ENCODE results near the gene CHTF18.

The CHTF18 gene

GRCh38 chr16:784431-784830 lies 4.0 kb upstream of the CHTF18 start:
- Histone ChIP-seq H3K27me3 (ENCODE audit: control insufficient read depth in 1 of 2, insufficient read depth in 2 of 2, low read length in 2 of 2) (peaks cover 22 to 34% of the 10 kb centered on the region in 2 donors), H3K36me3 (ENCODE audit: control insufficient read depth in 2 of 2, insufficient read depth in 2 of 2, low read length in 2 of 2) (peaks cover 0 to 6% of the 10 kb centered on the region in 2 donors), H3K9me3 (ENCODE audit: control insufficient read depth in 2 of 2, low read length in 2 of 2) (no peaks in the 10 kb centered on the region), H3K9ac (ENCODE audit: low read length in 2 of 2) (no peak overlapping the region), H3K4me1 (ENCODE audit: control insufficient read depth, insufficient read depth, low read length) (peaks cover 27% of the 10 kb centered on the region), H3K4me3 (ENCODE audit: low read length in 2 of 2) (no peak overlapping the region), H3K27ac (ENCODE audit: low read length) (no peak overlapping the region)

- Histone ChIP-seq H3K36me3 (ENCODE audit: control insufficient read depth in 2 of 2, insufficient read depth in 2 of 2, low read length in 2 of 2) (peaks cover 0 to 6% of the 10 kb centered on the region in 2 donors), H3K27ac (ENCODE audit: low read length) (no peak overlapping the region), H3K4me3 (ENCODE audit: low read length in 2 of 2) (no peak overlapping the region), H3K9ac (ENCODE audit: low read length in 2 of 2) (no peak overlapping the region), H3K9me3 (ENCODE audit: control insufficient read depth in 2 of 2, low read length in 2 of 2) (no peaks in the 10 kb centered on the region), H3K27me3 (ENCODE audit: control insufficient read depth in 1 of 2, insufficient read depth in 2 of 2, low read length in 2 of 2) (peaks cover 16 to 23% of the 10 kb centered on the region in 2 donors), H3K4me1 (ENCODE audit: control insufficient read depth, insufficient read depth, low read length) (peaks cover 27% of the 10 kb centered on the region)
Observed at GRCh38 chr16:785563-786535, 2.6 kb upstream of the CHTF18 start.

- Histone ChIP-seq H3K4me1 (ENCODE audit: control insufficient read depth, insufficient read depth, low read length) (peaks cover 27% of the 10 kb centered on the region), H3K9ac (ENCODE audit: low read length in 2 of 2) (peak overlapping the region; percentile 73 to 82), H3K36me3 (ENCODE audit: control insufficient read depth in 2 of 2, insufficient read depth in 2 of 2, low read length in 2 of 2) (peaks cover 0 to 8% of the 10 kb centered on the region in 2 donors), H3K4me3 (ENCODE audit: low read length in 2 of 2) (peak overlapping the region; percentile 88 to 89), H3K27ac (ENCODE audit: low read length) (no peak overlapping the region), H3K9me3 (ENCODE audit: control insufficient read depth in 2 of 2, low read length in 2 of 2) (no peaks in the 10 kb centered on the region), H3K27me3 (ENCODE audit: control insufficient read depth in 1 of 2, insufficient read depth in 2 of 2, low read length in 2 of 2) (peaks cover 7 to 10% of the 10 kb centered on the region in 2 donors)
Observed at GRCh38 chr16:787321-787966, 976 bp upstream of the CHTF18 start.

GRCh38 chr16:787978-788398 lies 432 bp upstream of the CHTF18 start, which contains the start of gene RPUSD1:
TSS of gene RPUSD1 (minus strand) at chr16:788381. CDS start at chr16:787737, 644 bp downstream.
- Histone ChIP-seq H3K9ac (ENCODE audit: low read length in 2 of 2) (peak within 1 kb of the TSS; percentile 73 to 82), H3K4me3 (ENCODE audit: low read length in 2 of 2) (peak within 1 kb of the TSS; percentile 88 to 89), H3K9me3 (ENCODE audit: control insufficient read depth in 2 of 2, low read length in 2 of 2) (no peaks in the 10 kb centered on the region), H3K4me1 (ENCODE audit: control insufficient read depth, insufficient read depth, low read length) (peaks cover 27% of the 10 kb centered on the region), H3K27me3 (ENCODE audit: control insufficient read depth in 1 of 2, insufficient read depth in 2 of 2, low read length in 2 of 2) (peaks cover 2 to 6% of the 10 kb centered on the region in 2 donors), H3K27ac (ENCODE audit: low read length) (no peak within 1 kb of the TSS), H3K36me3 (ENCODE audit: control insufficient read depth in 2 of 2, insufficient read depth in 2 of 2, low read length in 2 of 2) (peaks cover 0 to 8% of the 10 kb centered on the region in 2 donors)

- peaks cover 18% of the 10 kb centered on the region for H3K4me1 ChIP-seq (ENCODE audit: control insufficient read depth, insufficient read depth, low read length)
- H3K36me3 ChIP-seq (ENCODE audit: control insufficient read depth in 2 of 2, insufficient read depth in 2 of 2, low read length in 2 of 2), result peaks cover 0 to 8% of the 10 kb centered on the region in 2 donors
- no peaks in the 10 kb centered on the region for H3K27me3 ChIP-seq (ENCODE audit: control insufficient read depth in 1 of 2, insufficient read depth in 2 of 2, low read length in 2 of 2)
- peak overlapping the region; percentile 42 to 53 for H3K9ac ChIP-seq (ENCODE audit: low read length in 2 of 2)
- H3K9me3 ChIP-seq (ENCODE audit: control insufficient read depth in 2 of 2, low read length in 2 of 2), result no peaks in the 10 kb centered on the region
- H3K27ac ChIP-seq (ENCODE audit: low read length), result no peak overlapping the region
- peak overlapping the region; percentile 66 to 82 for H3K4me3 ChIP-seq (ENCODE audit: low read length in 2 of 2)
Observed at GRCh38 chr16:789191-789850, 901 bp downstream of the CHTF18 start.

- Histone ChIP-seq H3K9me3 (ENCODE audit: control insufficient read depth in 2 of 2, low read length in 2 of 2) (no peaks in the 10 kb centered on the region), H3K36me3 (ENCODE audit: control insufficient read depth in 2 of 2, insufficient read depth in 2 of 2, low read length in 2 of 2) (peaks cover 0 to 8% of the 10 kb centered on the region in 2 donors), H3K9ac (ENCODE audit: low read length in 2 of 2) (no peak overlapping the region), H3K27me3 (ENCODE audit: control insufficient read depth in 1 of 2, insufficient read depth in 2 of 2, low read length in 2 of 2) (no peaks in the 10 kb centered on the region), H3K27ac (ENCODE audit: low read length) (no peak overlapping the region), H3K4me1 (ENCODE audit: control insufficient read depth, insufficient read depth, low read length) (peaks cover 18% of the 10 kb centered on the region), H3K4me3 (ENCODE audit: low read length in 2 of 2) (no peak overlapping the region)
Observed at GRCh38 chr16:790086-790485, 1.7 kb downstream of the CHTF18 start.

GRCh38 chr16:791131-791530 lies 2.7 kb downstream of the CHTF18 start:
- H3K27me3 ChIP-seq (ENCODE audit: control insufficient read depth in 1 of 2, insufficient read depth in 2 of 2, low read length in 2 of 2), result no peaks in the 10 kb centered on the region
- H3K4me1 ChIP-seq (ENCODE audit: control insufficient read depth, insufficient read depth, low read length), result peaks cover 18% of the 10 kb centered on the region
- no peak overlapping the region for H3K27ac ChIP-seq (ENCODE audit: low read length)
- H3K36me3 ChIP-seq (ENCODE audit: control insufficient read depth in 2 of 2, insufficient read depth in 2 of 2, low read length in 2 of 2), result peaks cover 0 to 6% of the 10 kb centered on the region in 2 donors
- no peaks in the 10 kb centered on the region for H3K9me3 ChIP-seq (ENCODE audit: control insufficient read depth in 2 of 2, low read length in 2 of 2)
- no peak overlapping the region for H3K4me3 ChIP-seq (ENCODE audit: low read length in 2 of 2)
- no peak overlapping the region for H3K9ac ChIP-seq (ENCODE audit: low read length in 2 of 2)

- H3K27me3 ChIP-seq (ENCODE audit: control insufficient read depth in 1 of 2, insufficient read depth in 2 of 2, low read length in 2 of 2), result peaks cover 4% of the 10 kb centered on the region in 2 donors
- H3K9me3 ChIP-seq (ENCODE audit: control insufficient read depth in 2 of 2, low read length in 2 of 2), result no peaks in the 10 kb centered on the region
- H3K4me1 ChIP-seq (ENCODE audit: control insufficient read depth, insufficient read depth, low read length), result peaks cover 13% of the 10 kb centered on the region
- H3K36me3 ChIP-seq (ENCODE audit: control insufficient read depth in 2 of 2, insufficient read depth in 2 of 2, low read length in 2 of 2), result peaks cover 0 to 2% of the 10 kb centered on the region in 2 donors
- no peak overlapping the region for H3K27ac ChIP-seq (ENCODE audit: low read length)
- H3K9ac ChIP-seq (ENCODE audit: low read length in 2 of 2), result no peak overlapping the region
- H3K4me3 ChIP-seq (ENCODE audit: low read length in 2 of 2), result no peak overlapping the region
Observed at GRCh38 chr16:792221-792995, 4.0 kb downstream of the CHTF18 start.

GRCh38 chr16:793414-793813 lies 5.0 kb downstream of the CHTF18 start:
- no peak overlapping the region for H3K27ac ChIP-seq (ENCODE audit: low read length)
- H3K9me3 ChIP-seq (ENCODE audit: control insufficient read depth in 2 of 2, low read length in 2 of 2), result no peaks in the 10 kb centered on the region
- no peak overlapping the region for H3K4me3 ChIP-seq (ENCODE audit: low read length in 2 of 2)
- H3K36me3 ChIP-seq (ENCODE audit: control insufficient read depth in 2 of 2, insufficient read depth in 2 of 2, low read length in 2 of 2), result peaks cover 0 to 2% of the 10 kb centered on the region in 2 donors
- H3K4me1 ChIP-seq (ENCODE audit: control insufficient read depth, insufficient read depth, low read length), result peaks cover 8% of the 10 kb centered on the region
- H3K9ac ChIP-seq (ENCODE audit: low read length in 2 of 2), result no peak overlapping the region
- H3K27me3 ChIP-seq (ENCODE audit: control insufficient read depth in 1 of 2, insufficient read depth in 2 of 2, low read length in 2 of 2), result peaks cover 4 to 5% of the 10 kb centered on the region in 2 donors
